GM19438 (cell line): ENCODE measurements around the gene TMEM40.
"Not testable (repeated sequence)": the region's sequence is repeated elsewhere in the genome, so short reads cannot be mapped to it uniquely, and the experiment has no call there.

Experiments used
- ATAC-seq: cut with Tn5 transposase; IDR thresholded peaks from one replicate; pipeline ENCODE4 v1.9.1; 2021; ENCODE audit warnings: low read depth; ENCODE audit not compliant: unreplicated experiment

TMEM40 gene

DNA sequence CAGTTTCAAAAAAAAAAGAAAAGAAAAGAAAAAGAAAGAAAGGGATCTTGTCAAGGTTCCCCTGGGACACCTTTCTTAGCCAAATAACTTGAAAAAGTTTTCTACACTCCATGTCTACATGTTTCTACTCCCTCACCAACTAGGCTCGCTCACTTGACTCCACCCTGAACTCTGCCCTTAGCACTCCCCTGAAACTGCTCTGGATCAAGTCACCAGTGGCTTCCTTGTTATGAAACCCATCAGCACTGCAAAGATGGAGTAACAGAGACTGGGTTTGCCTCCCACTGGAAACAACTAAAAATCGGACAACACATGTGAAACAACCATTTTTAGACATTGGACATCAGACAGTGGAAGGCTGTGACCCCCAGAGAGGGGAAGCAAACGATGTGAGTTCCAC is 36.8 kb downstream of the TMEM40 start:
- no peak for ATAC-seq

DNA sequence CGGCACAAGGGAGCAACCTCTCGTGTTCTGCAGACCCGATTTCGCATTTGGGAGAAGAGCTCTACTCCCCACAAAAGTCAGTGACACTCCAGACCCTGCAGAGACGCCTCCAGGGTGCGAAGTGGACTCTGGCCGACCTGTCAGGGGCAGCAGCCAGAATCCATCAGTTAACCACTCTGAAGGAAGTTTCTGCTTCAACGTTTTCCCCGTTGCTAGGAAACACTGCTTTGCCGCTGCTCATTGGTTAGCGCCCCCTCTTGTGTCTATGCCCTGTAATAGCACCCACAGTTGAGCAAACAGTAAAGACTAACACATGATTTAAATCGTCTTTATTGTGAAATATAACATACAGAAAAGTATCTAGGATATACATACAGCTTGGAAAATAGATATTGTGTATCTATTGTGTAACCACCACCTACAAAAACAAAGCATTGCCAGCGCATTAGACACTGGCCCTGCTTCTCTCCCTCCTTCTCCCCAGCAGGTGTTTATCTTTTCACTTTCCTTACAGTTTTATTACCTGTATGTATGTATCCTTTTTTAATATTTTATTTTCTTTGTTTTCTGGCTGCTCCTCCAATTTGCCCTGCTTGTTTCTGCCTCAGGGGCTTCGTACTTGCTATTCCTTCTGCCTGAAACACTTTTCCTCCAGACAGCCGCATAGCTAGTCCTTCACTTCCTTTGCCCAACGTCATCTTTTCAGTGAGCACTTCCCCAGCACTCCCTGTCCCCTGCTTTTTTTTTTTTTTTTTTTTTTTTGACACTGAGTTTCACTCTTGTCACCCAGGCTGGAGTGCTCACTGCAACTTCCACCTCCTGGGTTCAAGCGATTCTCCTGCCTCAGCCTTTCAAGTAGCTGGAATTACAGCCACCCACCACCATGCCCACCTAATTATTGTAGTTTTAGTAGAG is 38.8 kb downstream of the TMEM40 start:
- ATAC-seq, result peak; percentile 92

DNA sequence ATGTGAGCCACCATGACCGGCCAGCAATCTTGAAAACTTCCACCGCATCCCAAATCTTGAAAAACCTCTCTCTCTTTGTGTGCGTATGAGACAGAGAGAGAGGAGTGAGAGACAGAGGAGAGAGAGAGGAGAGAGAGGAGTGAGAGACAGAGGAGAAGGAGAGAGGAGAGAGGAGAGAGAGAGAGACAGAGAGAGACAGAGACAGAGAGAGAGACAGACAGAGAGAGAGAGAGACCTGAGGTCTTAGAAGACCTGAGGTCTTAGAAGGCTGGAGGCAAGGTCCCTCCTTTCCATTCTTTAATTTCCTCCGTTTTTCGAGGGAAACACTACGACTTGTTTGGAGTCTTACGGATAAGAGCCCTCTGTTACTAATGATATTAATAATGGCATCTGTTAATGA is 39.5 kb downstream of the TMEM40 start:
- ATAC-seq, result no peak

DNA sequence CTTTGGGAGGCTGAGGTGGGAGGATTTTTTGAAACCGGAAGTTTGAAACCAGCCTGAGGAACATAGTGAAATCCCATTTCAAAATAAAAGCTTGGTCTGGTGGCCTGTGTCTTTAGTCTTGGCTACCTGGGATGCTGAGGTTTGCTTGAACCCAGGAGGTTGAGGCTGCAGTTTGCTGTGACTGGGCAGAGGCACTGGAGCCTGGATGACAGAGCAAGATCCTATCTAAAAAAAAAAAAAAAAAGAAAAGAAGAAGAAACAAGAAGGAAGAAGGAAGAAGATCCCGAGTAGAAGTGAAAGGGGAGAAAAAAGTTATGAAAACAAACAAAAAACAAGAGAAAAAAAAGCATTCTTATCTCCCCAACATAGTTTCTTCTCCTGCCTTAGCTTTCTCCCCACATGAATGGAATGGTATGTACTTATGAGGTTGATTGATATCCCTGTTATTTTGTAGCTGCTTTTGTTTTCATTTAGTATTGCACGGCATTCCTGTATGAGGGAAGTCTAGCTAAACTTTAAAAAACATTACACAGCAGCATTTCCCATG is 42.4 kb downstream of the TMEM40 start:
- ATAC-seq, result no peak

DNA sequence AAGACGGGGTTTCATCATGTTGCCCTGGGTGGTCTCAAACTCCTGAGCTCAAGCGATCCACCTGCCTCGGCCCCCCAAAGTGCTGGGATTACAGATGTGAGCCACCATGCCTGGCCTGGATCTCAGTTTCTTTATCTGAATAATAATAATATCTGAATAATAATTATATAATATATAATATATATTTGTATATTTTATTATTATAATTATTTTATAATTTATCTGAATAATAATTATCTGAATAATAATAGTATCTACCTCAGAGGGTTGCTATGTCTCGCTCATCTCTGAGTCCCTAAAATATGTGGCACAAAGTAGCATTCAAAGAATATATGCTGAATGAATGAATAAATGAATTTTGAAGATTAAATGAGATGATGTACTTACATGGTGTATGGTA is 44.8 kb downstream of the TMEM40 start:
- ATAC-seq, result no peak

DNA sequence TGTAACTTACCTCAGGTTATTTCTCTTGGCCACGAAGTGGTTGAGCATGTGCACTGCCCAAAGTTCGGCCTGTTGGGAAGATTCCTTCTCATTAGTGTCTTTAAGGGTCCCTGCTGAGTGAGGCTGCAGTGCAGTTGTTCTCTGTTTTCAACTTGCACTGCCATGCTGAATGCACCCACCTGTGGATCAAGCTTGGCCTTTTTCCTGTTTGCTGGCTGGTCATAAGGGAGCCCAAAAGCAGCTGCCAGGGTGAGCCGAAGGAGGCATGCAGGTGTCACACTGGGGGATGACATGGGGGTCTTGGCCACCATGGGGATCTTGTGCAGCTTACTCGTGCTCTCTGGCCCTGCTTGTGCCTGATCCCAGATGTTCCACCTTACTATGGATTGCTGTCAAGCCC is 49.0 kb downstream of the TMEM40 start:
- no peak for ATAC-seq

DNA sequence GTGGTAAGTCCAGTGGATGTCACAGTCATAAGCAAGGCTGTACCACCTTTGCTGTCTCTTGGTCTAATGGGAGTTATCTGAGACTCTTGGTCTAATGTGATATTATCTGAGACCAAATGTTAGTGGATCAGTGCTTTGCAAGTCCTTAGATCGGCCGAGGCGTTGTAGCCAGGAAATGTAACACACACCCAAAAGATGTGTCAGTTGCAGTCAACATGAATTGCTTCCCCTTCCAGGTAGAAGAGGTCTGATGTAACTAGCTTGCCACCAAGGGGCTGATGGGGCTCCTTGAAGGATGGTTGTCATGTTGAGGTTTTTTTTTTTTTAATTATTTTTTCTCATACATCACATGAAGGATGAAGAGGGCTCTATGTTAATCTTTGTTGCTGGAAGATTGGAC is 49.7 kb downstream of the TMEM40 start:
- ATAC-seq, result no peak

DNA sequence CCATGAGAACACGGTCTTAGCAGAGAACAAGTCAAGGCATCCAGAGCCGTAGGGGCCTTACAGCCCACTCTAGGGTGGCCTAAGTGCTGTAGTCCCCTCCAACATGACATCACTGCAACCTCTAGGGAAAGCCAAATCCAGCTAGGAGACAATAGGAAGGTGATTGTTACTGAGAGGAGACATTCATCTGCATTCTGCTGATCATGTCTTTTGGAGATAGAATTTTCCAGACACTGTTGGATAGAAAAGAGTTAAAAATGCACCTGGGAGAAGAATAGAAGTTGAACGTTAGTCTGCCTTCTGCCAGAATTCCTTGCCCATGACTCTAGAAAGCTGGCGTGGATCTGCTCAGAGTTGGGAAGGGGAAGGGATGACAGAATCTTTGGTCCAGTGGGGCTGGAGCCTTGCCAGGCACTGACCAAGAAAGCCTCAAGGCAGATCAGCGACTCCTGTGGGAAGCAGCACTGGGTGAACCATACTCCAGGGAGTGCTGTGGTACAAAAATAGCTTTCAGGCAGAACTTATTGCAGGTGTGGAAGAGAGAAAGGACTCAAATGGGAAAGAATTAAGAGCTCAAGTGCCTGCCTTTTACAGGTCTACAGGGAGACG is 50.4 kb downstream of the TMEM40 start:
- ATAC-seq, result no peak

DNA sequence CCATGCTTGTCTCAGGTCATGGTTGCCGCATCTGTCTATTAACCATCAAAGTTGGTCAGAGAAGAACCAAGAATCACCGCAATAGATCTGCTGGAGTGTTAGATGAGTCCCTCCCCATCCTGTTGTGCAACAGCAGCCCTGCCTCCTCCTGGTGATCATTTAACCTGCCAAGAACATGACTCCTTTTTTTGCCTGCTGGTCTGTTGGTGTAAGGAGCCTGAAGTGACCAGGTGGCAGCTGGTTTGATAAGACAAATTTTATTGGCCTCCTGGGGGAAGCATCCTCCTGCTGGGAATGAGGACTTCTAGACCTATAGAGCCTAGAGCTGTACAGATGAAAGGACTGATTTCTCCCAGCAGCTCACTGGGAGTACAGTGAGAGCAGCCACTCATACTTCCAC is 51.6 kb downstream of the TMEM40 start:
- no peak for ATAC-seq

DNA sequence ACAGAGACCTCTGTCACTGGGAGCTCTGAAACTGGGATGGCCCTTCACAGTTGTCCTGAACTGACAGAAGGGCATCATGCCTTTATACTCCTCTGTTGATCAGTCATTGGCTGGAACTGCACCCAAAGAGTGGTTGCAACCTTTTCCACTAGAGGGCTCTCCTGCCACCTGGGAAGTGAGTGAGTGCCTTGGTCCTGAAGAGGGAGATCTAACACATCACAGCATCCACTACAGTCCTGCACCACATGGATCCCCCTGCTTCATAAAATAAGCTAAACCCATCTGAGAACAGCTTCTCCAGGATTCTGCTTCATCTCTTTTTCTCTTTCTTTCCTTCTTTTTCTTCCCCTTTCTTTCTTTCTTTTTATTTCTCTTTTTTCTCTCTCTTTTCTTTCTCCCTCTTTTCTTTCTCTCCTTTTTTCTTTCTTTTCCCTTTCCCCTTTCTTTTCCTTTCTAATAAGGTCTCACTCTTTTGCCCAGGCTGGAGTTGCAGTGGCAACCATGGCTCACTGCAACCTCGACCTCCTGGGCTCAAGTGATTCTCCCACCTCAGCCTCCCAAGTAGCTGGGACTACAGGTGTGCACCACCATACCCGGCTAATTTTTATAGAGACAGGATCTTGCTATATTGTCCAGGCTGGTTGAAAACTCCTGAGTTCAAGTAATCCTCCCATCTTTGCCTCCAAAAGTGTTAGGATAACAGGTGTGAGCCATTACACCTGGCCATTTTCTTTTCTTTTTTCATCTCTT is 52.4 kb downstream of the TMEM40 start:
- ATAC-seq, result peak; percentile 74

DNA sequence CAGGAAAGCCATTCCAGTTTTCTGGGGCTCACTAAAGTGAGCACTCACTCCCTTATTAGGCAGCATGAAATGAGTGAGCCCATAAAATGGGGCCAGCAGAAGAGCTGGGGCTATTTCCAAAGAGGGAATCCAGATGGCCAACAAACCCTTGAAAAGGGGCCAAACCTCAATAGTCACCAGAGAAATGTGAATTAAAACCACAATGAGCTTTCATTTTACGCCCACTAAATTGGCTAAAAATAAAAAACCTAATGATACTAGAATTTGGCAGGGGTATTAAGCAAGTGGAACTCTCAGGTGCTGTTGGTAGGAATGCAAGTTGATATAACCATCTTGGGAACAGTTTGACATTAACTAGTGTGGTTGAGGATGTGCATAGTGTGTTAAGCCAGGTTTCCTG is 53.1 kb downstream of the TMEM40 start:
- no peak for ATAC-seq

DNA sequence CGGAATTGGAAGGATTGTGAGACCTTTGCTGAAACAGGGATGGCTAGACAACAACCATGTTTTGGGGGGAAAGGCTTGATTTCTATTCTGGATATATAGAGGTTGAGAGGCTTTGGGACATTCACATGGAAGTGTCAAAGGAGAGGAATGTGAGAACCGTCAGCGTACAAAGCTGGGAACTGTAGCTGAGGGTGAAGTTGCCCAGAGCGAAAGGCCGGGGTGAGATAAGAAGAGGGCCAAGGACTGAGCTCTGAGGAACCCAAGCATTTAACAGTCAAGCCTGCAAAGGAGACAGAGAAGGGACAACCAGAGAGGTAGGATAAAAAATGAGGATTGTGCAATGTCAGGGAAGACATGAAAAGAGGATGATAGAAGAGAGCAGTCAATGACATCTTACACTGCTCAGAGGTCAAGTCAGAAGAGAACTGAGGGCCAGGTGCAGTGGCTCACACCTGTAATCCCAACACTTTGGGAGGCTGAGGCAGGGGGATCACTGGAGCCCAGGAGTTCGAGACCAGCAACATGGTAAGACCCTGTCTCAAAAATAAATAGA is 53.6 kb downstream of the TMEM40 start:
- ATAC-seq, result no peak

DNA sequence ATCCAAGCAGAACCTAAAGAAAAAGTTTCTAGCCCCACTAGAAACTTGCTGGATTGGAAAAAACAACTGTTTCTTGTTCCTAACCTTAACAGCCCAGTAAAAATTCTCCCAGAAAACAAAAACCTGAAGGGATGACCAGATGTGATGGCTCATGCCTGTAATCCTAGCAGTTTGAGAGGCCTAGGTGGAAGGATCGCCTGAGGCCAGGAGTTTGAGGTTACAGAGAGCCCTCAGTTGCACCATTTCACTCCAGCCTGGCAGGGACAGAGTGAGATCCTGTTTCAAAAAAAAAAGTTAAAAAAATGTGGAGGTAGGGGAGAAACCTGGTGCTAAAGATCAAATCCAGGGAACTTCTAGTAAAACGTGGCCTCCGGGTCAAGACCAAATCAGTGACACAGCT is 56.6 kb downstream of the TMEM40 start:
- ATAC-seq, result no peak

DNA sequence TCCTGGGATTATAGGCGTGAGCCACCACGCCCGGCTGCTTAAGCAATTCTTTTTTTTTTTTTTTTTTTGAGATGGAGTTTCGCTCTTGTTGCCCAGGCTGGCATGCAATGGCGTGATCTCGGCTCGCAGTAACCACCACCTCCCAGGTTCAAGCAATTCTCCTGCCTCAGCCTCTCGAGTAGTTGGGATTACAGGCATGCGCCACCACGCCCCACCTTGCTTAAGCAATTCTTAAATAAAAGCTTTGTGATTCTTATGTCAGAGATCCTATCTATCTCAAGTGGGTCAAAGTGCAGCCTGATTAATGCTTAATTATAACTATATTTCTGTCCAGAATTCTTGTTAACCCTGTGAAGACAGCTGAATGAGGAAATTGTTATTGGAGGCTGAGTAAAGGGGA is 57.5 kb downstream of the TMEM40 start:
- ATAC-seq, result not testable (repeated sequence)

DNA sequence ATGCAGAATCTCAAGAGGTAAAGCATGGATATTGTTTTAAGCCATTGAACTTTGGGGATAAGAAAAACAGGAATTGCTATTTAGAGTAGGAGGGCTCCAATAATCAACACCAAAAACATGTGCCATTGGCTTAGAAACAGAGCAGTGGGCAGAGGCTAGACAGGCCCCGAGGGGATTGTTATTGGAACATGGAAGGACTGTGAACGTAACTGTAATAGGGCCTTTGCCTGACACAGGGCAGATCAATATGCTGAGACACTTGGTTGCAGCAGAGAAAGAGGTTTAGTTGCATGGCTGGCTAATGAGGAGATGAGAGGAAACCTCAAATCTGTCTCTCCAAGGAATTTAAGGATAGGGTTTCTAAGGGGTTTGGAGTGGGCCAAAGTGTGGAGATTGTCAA is 58.3 kb downstream of the TMEM40 start:
- ATAC-seq, result no peak

DNA sequence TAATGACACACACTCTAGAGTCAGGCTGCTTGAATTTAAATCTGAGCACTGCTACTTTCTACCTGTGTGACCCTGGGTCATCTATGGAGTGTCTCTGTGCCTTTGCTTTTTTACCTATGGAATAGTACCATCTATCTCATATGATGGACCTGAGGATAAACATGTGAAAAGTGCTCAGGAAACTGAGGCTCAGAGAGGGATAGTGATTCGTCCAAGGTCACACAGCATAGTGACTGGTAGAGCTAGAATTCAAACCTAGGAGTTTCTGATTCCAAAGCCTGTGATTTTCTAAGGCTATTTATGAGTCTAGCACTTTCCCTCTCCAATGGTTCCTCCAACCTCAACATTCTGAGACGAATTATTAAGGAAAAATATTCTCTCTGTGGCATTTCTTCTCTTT is 63.1 kb downstream of the TMEM40 start:
- no peak for ATAC-seq

DNA sequence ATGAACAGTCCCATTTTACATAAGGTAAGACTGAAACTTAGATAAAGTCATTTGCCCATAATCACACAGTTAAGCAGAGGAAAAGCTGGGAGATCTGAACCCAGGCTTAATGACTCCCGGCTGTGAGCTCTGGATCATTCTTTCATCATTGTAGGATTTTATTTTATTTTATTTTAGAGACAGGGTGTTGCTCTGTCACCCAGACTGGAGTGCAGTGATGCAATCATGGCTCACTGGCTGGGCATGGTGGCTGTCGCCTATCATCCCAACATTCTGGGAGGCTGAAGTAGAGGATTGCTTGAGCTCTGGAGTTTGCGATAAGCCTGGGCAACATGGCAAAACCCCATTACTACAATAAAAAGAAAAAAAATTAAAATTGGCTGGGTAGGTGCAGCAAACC is 63.9 kb downstream of the TMEM40 start:
- no peak for ATAC-seq

DNA sequence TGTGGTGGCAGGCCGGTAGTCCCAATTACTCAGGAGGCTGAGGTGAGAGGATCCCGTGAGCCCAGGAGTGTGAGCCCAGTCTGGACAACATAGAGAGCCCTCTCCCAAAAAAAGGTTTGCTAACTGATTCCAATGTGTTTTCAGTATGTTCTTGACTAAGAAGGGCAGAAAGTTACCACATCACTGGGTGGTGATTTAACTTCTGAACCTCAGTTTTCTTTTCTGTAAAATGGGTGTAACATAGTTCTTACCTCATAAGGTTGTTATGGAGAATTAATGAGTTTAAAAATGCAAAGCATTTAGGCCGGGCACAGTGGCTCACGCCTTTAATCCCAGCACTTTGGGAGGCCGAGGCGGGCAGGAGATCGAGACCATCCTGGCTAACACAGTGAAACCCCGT is 66.6 kb downstream of the TMEM40 start:
- no peak for ATAC-seq

DNA sequence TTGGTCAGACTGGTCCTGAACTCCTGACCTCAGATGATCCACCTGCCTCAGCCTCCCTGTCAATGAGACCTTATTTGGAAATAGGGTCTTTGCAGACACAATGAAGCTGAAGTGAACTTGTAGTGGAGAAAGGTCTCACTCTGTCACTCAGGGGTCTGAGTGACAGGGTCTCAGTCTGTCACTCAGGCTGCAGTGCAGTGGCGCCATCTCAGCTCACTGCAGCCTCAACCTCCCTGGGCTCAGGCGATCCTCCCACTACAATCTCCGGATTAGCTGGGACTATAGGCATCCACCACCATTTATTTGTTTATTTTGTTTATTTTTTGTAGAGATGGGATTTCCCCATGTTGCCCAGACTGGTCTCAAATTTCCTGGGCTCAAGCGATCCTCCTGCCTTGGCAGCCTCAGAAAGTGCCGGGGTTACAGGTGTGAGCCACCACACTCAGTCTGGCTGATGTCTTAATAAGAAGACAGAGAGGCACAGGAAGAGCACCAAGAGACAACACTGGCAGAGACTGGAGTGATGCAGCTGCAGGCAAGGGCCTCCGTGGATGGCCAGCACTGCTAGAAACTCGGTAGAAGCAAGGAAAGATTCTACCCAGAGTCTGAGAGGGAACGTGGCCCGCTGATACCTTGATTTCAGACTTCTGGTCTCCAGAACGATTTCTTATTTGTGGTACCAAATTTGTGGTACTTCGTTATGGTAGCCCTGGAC is 68.9 kb downstream of the TMEM40 start:
- no peak for ATAC-seq

DNA sequence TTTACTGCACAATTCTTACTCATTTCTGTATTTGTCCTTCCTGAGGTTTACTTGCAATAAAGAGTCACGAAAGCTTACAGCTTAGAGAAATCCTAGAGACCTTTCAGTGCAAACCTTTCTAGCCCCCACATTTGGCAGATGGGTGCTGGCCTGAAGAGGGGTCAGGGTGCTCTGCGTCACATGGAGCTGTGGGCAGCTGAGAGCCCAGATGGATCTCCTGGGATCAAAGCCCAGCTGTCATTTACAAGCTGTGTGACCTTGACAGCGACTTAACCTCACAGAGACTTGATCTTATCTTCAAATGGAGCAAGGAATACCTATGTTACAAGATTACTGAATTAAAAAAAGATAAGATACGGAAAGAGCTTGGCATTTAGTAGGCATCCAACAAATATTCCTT is 71.1 kb downstream of the TMEM40 start:
- no peak for ATAC-seq
